GM13976 (cell line): ENCODE measurements around the gene SPATC1L.

Experiments used
- DNase-seq: peaks from one replicate; pipeline ENCODE4 v3.0.0; 2012; ENCODE audit warnings: low spot score
- CTCF ChIP-seq: IDR thresholded peaks from 2 replicates; pipeline ENCODE4 v1.5.1; 2012; ENCODE audit warnings: borderline replicate concordance, mild to moderate bottlenecking; ENCODE audit not compliant: insufficient read depth; ENCODE audit errors: extremely low read depth, missing control alignments, control extremely low read depth
- in situ Hi-C: fragments of 300-500 bp; cut with MboI; formaldehyde crosslinking; loops from one replicate; pipeline ENCODE4 v1.12.0; 2022; ENCODE audit warnings: low sequenced_read_pairs, mixed read lengths, inconsistent platforms; ENCODE audit not compliant: unreplicated experiment

Gene SPATC1L

GRCh38 chr21:46113497-46114176 is 70.6 kb downstream of the SPATC1L start:
- DNase-seq, result no peak
- in situ Hi-C loops, result no loop called here
- no peak for TF ChIP-seq CTCF

GRCh38 chr21:46112725-46113215 is 71.5 kb downstream of the SPATC1L start:
- in situ Hi-C loops, result no loop called here
- no peak for TF ChIP-seq CTCF
- DNase-seq, result no peak

- in situ Hi-C loops, result no loop called here
- no peak for TF ChIP-seq CTCF
- DNase-seq, result no peak
These were observed 72.2 kb downstream of the SPATC1L start for GRCh38 chr21:46111857-46112724.

- DNase-seq, result no peak
- no peak for TF ChIP-seq CTCF
- in situ Hi-C loops, result no loop called here
These were observed 73.1 kb downstream of the SPATC1L start for GRCh38 chr21:46111193-46111571.
